Measurements from ENCODE around the gene PTEN.
"Not testable (repeated sequence)": the region's sequence is repeated elsewhere in the genome, so short reads cannot be mapped to it uniquely, and the experiment has no call there.

PTEN gene

DNA sequence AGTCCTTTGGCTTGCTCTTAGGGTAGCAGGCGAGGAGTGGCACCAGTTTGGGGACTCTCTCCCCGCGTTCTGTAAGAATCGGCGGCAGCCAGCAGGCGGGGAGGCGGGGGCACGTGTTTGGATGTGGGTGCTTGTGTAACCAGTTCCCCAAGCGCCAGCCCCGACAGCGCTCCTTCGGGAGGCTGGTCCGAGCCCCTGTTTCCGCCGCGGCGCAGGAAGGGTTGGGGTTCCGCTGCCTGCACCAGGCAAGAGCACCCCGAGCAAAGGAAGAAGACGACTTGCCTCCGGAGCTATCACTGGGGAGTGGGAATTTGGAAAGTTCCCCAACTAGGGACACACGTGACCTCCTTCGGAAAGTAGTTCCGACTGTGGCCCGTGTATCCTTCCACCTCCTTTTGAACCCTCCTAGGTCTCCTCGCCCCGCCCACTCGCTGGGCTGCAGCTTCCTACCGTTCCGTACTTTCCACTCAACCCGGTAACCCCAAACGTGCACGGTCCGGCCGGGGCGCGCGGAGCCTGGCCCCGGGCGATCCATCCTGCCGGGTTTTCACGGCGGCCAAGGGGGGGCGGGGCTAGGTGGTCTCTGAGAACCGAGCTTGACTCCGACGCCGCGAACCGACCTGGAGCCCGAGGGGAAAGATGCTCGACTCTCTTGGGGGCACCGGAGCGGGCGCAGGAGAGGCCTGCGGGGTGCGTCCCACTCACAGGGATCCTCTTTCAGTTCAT, 1.3 kb upstream of the PTEN start:
- no peaks in the 10 kb centered on the region for H3K9me3 ChIP-seq (ENCODE audit: control insufficient read depth, low read length)
- 1 to 2% methylated on average over 57 of the region's 57 CpGs for WGBS, 2 experiments
- H3K4me1 ChIP-seq (ENCODE audit: control insufficient read depth, insufficient read depth, low read length): peaks cover 7% of the 10 kb centered on the region

DNA sequence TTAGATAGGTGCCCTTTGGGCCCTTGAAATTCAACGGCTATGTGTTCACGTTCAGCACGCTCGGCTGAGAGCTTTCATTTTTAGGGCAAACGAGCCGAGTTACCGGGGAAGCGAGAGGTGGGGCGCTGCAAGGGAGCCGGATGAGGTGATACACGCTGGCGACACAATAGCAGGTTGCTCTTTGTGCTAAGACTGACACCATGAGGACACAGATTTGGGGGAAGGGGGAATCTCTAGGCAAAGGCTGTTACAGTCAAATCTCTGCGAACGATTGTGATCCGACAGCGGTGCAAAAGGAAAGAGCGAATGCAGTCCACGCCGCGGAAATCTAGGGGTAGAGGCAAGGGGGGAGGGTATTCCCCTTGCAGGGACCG, 759 bp upstream of the PTEN start:
- peak overlapping the region; percentile 87 for H3K4me3 ChIP-seq (ENCODE audit: insufficient read depth, low read depth, low read length)
- H3K9me3 ChIP-seq (ENCODE audit: control insufficient read depth, low read length): no peaks in the 10 kb centered on the region
- 0 to 1% methylated on average over 21 of the region's 21 CpGs for WGBS, 2 experiments
- H3K36me3 ChIP-seq (ENCODE audit: control insufficient read depth, insufficient read depth, low read length): no peaks in the 10 kb centered on the region
- peaks cover 7% of the 10 kb centered on the region for H3K4me1 ChIP-seq (ENCODE audit: control insufficient read depth, insufficient read depth, low read length)
- H3K27me3 ChIP-seq (ENCODE audit: control insufficient read depth, insufficient read depth, low read length, poor library complexity, severe bottlenecking): no peaks in the 10 kb centered on the region
- H3K27ac ChIP-seq (ENCODE audit: insufficient read depth, low read depth, low read length, poor library complexity, severe bottlenecking): peak overlapping the region; percentile 97

More for the DNA sequence above, 1.3 kb upstream of the PTEN start:
- Histone ChIP-seq H3K27ac (ENCODE audit: insufficient read depth, low read depth, low read length, poor library complexity, severe bottlenecking) (peak overlapping the region; percentile 97), H3K27me3 (ENCODE audit: control insufficient read depth, insufficient read depth, low read length, poor library complexity, severe bottlenecking) (no peaks in the 10 kb centered on the region), H3K4me3 (ENCODE audit: insufficient read depth, low read depth, low read length) (peak overlapping the region; percentile 87), H3K36me3 (ENCODE audit: control insufficient read depth, insufficient read depth, low read length) (no peaks in the 10 kb centered on the region)

DNA sequence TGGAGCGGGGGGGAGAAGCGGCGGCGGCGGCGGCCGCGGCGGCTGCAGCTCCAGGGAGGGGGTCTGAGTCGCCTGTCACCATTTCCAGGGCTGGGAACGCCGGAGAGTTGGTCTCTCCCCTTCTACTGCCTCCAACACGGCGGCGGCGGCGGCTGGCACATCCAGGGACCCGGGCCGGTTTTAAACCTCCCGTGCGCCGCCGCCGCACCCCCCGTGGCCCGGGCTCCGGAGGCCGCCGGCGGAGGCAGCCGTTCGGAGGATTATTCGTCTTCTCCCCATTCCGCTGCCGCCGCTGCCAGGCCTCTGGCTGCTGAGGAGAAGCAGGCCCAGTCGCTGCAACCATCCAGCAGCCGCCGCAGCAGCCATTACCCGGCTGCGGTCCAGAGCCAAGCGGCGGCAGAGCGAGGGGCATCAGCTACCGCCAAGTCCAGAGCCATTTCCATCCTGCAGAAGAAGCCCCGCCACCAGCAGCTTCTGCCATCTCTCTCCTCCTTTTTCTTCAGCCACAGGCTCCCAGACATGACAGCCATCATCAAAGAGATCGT, 598 bp downstream of the PTEN start:
- H3K9me3 ChIP-seq (ENCODE audit: control insufficient read depth, low read length); H3K36me3 ChIP-seq (ENCODE audit: control insufficient read depth, insufficient read depth, low read length); H3K27me3 ChIP-seq (ENCODE audit: control insufficient read depth, insufficient read depth, low read length, poor library complexity, severe bottlenecking); H3K4me1 ChIP-seq (ENCODE audit: control insufficient read depth, insufficient read depth, low read length): not testable (repeated sequence)
- Histone ChIP-seq H3K4me3 (ENCODE audit: insufficient read depth, low read depth, low read length) (peak overlapping the region; percentile 87), H3K27ac (ENCODE audit: insufficient read depth, low read depth, low read length, poor library complexity, severe bottlenecking) (peak overlapping the region; percentile 97)
- 0% methylated on average over 47 of the region's 47 CpGs for WGBS, 2 experiments

DNA sequence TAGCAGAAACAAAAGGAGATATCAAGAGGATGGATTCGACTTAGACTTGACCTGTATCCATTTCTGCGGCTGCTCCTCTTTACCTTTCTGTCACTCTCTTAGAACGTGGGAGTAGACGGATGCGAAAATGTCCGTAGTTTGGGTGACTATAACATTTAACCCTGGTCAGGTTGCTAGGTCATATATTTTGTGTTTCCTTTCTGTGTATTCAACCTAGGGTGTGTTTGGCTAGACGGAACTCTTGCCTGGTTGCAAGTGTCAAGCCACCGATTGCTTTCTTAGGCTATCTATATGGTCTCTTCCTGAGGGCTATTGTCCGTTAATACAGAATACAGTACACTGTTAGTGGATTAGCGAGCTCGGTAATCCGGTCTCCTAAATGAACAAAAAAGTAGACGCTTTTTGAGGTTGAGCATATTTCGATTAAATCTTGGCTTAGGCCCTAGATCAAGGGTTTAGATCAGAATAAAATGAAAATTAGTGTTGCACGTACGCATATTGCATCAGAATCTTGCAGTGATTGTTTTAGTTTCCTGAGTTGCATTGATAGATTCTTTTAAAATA, 1.2 kb downstream of the PTEN start:
- H3K27ac ChIP-seq (ENCODE audit: insufficient read depth, low read depth, low read length, poor library complexity, severe bottlenecking): no peak overlapping the region
- no peaks in the 10 kb centered on the region for H3K27me3 ChIP-seq (ENCODE audit: control insufficient read depth, insufficient read depth, low read length, poor library complexity, severe bottlenecking)
- no peaks in the 10 kb centered on the region for H3K9me3 ChIP-seq (ENCODE audit: control insufficient read depth, low read length)
- 1 to 2% methylated on average over 16 of the region's 16 CpGs for WGBS, 2 experiments
- H3K36me3 ChIP-seq (ENCODE audit: control insufficient read depth, insufficient read depth, low read length): peaks cover 2% of the 10 kb centered on the region
- peak overlapping the region; percentile 87 for H3K4me3 ChIP-seq (ENCODE audit: insufficient read depth, low read depth, low read length)
- peaks cover 7% of the 10 kb centered on the region for H3K4me1 ChIP-seq (ENCODE audit: control insufficient read depth, insufficient read depth, low read length)

DNA sequence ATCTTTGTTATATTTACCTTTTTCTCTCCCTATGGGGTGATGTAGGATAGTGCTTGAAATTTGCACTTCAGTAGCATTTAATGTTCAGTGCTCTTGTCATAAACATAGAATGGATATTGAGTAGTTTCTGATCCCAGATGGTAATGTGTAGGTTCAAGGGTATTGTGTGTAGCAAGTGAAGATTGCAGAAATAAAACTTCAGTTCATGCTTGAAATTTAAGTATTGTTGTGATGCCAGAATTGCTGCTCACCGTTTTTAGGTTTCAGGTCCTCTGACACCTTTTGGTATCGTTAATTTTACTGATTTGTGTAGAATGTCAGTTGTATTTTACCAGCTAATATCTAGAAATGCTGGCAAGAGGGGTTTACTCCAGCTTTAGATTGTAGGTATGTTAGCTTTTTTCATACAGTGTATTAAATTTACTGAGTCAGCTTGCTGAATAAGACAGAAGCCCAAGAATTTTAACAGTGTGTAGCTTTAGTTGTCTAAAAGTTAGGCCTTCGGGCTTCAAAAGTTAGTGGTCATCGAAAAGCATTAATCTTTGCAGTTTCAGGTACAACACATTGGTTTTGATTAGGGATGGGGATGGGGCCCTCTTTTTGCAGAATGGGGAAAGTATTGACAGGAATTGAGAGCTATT, 1.9 kb downstream of the PTEN start:
- Histone ChIP-seq H3K36me3 (ENCODE audit: control insufficient read depth, insufficient read depth, low read length) (peaks cover 2% of the 10 kb centered on the region), H3K4me3 (ENCODE audit: insufficient read depth, low read depth, low read length) (peak overlapping the region; percentile 87), H3K4me1 (ENCODE audit: control insufficient read depth, insufficient read depth, low read length) (peaks cover 7% of the 10 kb centered on the region), H3K27ac (ENCODE audit: insufficient read depth, low read depth, low read length, poor library complexity, severe bottlenecking) (no peak overlapping the region), H3K27me3 (ENCODE audit: control insufficient read depth, insufficient read depth, low read length, poor library complexity, severe bottlenecking) (no peaks in the 10 kb centered on the region), H3K9me3 (ENCODE audit: control insufficient read depth, low read length) (no peaks in the 10 kb centered on the region)
- 23 to 30% methylated on average over 4 of the region's 4 CpGs for WGBS, 2 experiments

DNA sequence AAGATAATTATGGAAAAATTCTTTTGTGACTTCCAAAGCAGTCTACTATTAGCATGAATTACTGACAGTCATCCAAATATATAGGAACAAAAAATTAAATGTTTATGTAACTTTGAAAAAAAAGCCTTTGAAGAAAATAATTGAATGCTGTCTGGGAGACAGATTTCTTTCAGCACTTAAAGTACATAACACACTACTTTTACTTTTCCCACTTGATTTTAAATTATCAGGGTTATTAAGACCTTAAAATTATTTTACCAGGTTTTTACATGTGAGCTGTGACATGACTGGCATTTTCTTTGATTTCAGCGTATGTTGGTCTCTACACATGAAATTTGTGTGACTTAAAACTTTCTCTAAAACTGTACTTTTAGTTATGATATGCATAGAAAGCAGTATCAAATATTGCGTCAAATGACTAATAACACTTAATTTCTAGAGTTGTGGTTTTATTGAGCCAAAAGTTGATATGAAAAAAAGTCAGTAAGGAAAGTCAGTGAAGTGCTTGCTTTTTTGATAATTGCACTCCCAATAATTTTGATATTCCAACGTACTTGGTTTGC, 3.1 kb downstream of the PTEN start:
- H3K4me3 ChIP-seq (ENCODE audit: insufficient read depth, low read depth, low read length): peak overlapping the region; percentile 87
- H3K36me3 ChIP-seq (ENCODE audit: control insufficient read depth, insufficient read depth, low read length): peaks cover 2% of the 10 kb centered on the region
- no peak overlapping the region for H3K27ac ChIP-seq (ENCODE audit: insufficient read depth, low read depth, low read length, poor library complexity, severe bottlenecking)

DNA sequence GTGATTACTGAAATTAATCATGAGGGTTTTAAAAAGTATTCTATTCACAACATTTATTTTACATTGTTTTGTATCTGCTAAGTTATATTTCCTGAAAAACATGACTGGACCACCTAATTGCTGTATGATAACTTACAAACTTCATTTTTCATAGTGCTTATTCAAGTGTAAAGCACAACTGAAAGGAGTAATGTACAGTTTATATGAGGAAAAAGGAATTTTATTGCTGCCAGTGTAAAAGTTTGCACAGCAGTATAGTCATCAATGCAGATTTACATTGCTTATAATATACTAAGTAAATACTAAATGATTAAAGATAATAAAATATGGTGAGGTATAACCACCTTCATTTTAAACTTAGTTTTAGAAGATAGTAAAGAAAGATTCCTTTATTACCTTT, 4.0 kb downstream of the PTEN start:
- Histone ChIP-seq H3K36me3 (ENCODE audit: control insufficient read depth, insufficient read depth, low read length) (peaks cover 2% of the 10 kb centered on the region), H3K4me1 (ENCODE audit: control insufficient read depth, insufficient read depth, low read length) (no peaks in the 10 kb centered on the region), H3K9me3 (ENCODE audit: control insufficient read depth, low read length) (no peaks in the 10 kb centered on the region), H3K27ac (ENCODE audit: insufficient read depth, low read depth, low read length, poor library complexity, severe bottlenecking) (no peak overlapping the region), H3K4me3 (ENCODE audit: insufficient read depth, low read depth, low read length) (peak overlapping the region; percentile 87), H3K27me3 (ENCODE audit: control insufficient read depth, insufficient read depth, low read length, poor library complexity, severe bottlenecking) (no peaks in the 10 kb centered on the region)

More for the DNA sequence above, 3.1 kb downstream of the PTEN start:
- no peaks in the 10 kb centered on the region for H3K27me3 ChIP-seq (ENCODE audit: control insufficient read depth, insufficient read depth, low read length, poor library complexity, severe bottlenecking)
- H3K4me1 ChIP-seq (ENCODE audit: control insufficient read depth, insufficient read depth, low read length): peaks cover under 1% of the 10 kb centered on the region
- 73 to 75% methylated on average over 2 to 3 of the region's 3 CpGs for WGBS, 2 experiments
- no peaks in the 10 kb centered on the region for H3K9me3 ChIP-seq (ENCODE audit: control insufficient read depth, low read length)

DNA sequence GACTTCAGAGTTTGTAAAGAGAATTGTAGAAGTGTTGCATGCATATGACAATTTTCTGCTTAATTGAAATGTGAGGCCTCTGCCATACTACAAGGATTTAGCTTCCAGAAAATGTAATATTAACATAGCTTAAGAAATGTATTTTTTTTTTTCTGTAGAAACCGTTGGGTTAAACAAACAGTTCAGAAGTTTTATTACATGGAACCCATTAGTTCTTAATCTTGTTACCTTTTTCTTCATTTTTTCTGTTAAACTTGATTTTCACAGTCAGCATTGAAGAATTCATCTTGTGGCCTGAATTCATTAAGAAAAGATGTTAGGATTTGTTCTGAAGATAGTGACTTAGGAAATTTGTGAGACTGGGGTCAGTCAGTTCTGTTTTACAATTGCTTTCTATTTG, 4.9 kb downstream of the PTEN start:
- Histone ChIP-seq H3K4me3 (ENCODE audit: insufficient read depth, low read depth, low read length) (no peak overlapping the region), H3K36me3 (ENCODE audit: control insufficient read depth, insufficient read depth, low read length) (peaks cover 2% of the 10 kb centered on the region), H3K27ac (ENCODE audit: insufficient read depth, low read depth, low read length, poor library complexity, severe bottlenecking) (no peak overlapping the region), H3K4me1 (ENCODE audit: control insufficient read depth, insufficient read depth, low read length) (no peaks in the 10 kb centered on the region), H3K27me3 (ENCODE audit: control insufficient read depth, insufficient read depth, low read length, poor library complexity, severe bottlenecking) (no peaks in the 10 kb centered on the region), H3K9me3 (ENCODE audit: control insufficient read depth, low read length) (no peaks in the 10 kb centered on the region)
- 67% methylated on average over 1 of the region's 1 CpG; no CpG with 5 or more reads in 1 of the 2 experiments for WGBS, 2 experiments

DNA sequence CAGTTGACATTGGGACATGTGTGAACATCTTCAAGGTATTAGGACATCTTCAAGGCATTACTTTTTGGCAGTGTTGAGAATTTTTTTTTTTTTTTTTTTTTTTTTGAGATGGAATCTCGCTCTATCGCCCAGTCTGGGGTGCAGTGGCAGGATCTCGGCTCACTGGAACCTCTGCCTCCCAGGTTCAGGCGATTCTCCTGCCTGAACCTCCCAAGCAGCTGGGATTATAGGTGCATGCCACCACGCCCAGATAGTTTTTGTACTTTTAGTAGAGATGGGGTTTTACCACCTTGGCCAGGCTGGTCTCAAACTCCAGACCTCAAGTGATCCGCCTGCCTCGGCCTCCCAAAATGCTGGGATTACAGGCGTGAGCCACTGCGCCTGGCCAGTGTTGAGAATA, 5.7 kb downstream of the PTEN start:
- not testable (repeated sequence) for H3K27me3 ChIP-seq (ENCODE audit: control insufficient read depth, insufficient read depth, low read length, poor library complexity, severe bottlenecking); H3K4me3 ChIP-seq (ENCODE audit: insufficient read depth, low read depth, low read length)
- 92 to 96% methylated on average over 9 of the region's 9 CpGs for WGBS, 2 experiments

More for the DNA sequence above, 5.7 kb downstream of the PTEN start:
- not testable (repeated sequence) for H3K4me1 ChIP-seq (ENCODE audit: control insufficient read depth, insufficient read depth, low read length); H3K27ac ChIP-seq (ENCODE audit: insufficient read depth, low read depth, low read length, poor library complexity, severe bottlenecking); H3K9me3 ChIP-seq (ENCODE audit: control insufficient read depth, low read length); H3K36me3 ChIP-seq (ENCODE audit: control insufficient read depth, insufficient read depth, low read length)

All from ectodermal cell (in vitro differentiated cells).